Skeletal muscle cell (primary cell): ENCODE data around the gene PITPNC1.
"Not testable (repeated sequence)": the region's sequence is repeated elsewhere in the genome, so short reads cannot be mapped to it uniquely, and the experiment has no call there.

Source experiments
- DNase-seq: peaks from one replicate; pipeline ENCODE4 v3.0.0-alpha.2; 2010; ENCODE audit warnings: low read depth
- H3K4me3 ChIP-seq: 2 replicates; pipeline ENCODE4 v1.5.1; 2011; ENCODE audit warnings: low read depth, mild to moderate bottlenecking, control low read depth, low read length, moderate library complexity

The PITPNC1 gene

DNA sequence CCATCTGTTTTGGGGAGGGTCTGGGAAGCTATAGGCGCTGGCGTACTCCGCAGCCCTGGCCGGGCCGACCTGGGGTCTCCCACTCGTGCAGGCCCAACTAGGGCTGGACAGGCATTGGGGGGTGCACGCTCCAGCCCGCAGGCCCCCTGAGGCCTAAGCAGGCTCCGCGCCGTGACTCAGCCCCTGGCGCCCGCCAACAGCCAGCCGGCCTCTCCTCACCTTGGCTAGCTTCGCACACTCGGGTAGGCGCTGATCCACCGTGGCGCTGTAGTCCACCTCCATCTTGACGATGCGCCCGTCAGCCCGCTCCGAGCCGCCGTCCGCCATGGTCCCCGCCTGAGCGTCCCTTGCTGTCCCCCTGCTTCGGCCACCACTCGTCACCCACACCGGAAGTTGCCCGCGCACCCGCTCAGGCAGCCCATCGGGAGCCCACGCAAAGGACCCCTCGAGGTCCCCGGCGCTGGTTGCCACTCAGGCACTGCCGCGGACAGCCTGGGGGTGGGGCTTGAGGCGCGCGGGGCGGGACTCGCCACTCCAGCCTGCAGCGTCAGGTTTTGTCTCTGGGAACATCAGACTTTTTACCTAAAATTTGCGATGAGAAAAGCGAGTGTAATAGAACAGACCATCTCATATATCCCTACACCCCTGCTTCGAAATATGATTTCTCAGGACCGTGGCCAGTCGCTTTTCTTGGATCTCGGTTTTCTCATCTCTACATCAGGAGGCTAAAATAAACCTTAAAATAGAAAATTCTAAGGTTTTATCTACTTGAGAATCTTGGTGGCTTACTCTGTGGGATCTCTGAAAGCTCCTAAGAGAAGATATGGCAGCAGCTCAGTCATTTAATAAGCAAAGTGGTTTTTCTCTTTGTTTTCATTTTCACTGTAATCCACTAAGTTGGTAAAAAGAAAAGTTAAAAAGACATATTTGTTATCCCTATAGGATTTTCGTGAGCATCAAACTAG is 10.6 kb upstream of the PITPNC1 start, which contains the start of gene PSMD12:
PSMD12 (minus strand) TSS at position 385 of the 965 bp plus-strand sequence; CDS start at position 327, 58 bp downstream.
- DNase-seq, result peak; percentile 70
- peak within 1 kb of the TSS; percentile 68 for H3K4me3 ChIP-seq

DNA sequence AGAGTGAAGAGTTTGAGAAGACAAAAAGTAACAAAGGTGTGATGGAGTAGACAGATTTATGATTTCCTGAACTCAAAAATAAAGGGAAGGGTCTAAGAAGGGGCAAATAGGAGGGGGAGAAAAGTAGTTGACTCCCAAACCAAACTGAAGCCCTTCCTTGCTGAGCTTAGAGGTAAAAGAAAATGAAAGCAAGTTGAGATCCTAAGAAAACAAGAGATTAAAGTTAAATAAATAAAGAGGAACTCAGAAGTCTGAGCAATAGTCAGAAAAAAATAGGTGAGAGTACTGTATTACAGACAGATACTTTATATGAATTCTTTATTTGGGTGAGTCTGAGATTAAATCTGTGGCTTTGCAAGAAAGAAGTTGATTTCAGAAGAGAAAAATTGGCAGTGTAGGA is 7.4 kb upstream of the PITPNC1 start:
- H3K4me3 ChIP-seq, result no peak overlapping the region
- DNase-seq, result no peak

DNA sequence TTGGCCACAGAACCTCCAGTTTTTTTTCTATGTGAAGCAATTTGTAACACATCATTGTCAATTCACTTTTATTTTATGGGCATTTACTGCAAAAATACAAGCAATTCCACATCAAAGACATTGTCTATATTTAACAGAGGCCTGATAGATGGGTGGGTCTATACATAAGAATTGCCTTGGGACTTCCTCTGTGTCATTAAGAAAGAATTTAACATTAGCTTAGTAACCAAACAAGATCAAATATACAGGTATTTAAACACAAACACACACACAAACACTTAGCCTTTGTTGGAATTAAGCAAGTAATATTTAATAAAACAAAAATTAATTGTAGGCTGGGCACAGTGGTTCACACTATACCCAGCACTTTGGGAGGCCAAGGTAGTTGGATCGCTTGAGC is 4.3 kb upstream of the PITPNC1 start:
- no peak for DNase-seq
- no peak overlapping the region for H3K4me3 ChIP-seq

DNA sequence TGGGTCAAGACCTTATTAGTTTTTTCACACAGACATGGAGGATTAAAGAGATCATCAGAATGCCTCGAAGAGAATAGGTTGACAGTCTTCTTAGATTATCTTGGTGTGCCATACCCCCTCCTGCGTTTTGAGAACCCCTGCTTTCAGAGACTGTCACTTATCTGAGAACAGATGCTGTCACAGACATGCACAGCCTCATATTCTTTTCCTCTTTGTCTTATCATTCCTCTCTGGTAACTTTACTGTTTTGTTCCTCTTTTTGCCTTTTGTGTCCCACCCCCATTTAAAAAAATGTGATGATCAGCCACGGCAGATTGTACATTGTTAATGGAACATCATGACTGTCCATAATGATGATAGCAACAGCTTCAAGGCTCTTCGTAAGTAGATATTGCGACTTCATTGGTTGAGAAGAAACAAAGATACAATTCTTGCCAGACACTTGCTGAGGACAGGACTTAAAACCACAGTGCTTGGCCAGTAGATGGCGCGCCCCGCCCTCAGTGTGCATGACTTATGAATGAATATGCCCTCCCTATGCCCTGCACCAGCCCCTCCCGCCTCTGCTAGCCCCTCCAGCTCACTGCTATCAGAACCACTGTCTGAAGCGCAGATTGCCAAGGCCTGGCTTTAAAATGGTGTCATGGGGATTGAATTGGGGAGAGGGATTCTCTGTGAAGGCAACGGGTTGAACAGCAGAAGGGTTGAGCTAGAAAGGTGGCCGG is 2.6 kb upstream of the PITPNC1 start:
- no peak overlapping the region for H3K4me3 ChIP-seq
- DNase-seq, result peak; percentile 53

DNA sequence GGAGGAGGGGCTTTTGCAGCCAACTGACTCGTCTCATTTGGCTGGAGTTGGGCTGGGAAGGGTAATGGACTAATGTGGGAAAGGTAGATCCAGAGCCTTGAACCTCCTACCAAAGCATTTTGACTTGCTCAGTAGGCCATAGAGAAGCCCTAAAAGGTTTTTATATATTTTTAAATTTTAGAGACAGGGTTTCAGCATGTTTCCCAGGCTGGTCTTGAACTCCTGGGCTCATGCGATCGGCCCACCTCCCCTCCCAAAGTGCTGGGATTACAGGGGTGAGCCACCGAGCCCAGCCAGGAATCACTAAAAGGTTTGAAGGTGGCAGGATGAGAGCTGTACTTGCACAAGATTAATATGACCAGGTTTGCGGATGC is 2.0 kb upstream of the PITPNC1 start:
- no peak overlapping the region for H3K4me3 ChIP-seq
- DNase-seq, result no peak

DNA sequence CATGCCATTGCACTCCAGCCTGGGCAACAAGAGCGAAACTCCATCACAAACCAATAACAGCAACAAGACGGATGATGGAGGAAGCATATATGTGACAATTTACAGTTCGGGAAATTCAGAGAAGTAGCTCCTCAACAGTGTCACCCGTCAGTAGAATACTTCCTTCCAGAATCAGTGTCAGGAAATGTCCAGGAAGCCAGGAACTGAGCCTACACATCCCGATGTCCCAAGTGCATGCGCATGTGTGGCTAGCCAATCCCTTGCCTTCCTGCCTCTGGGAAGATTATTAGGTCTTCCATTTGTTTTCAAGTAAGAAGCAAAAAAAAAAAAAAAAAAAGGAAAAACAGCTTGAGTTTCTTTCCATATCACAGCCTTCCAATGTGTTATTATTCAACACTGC is 1.4 kb upstream of the PITPNC1 start:
- no peak overlapping the region for H3K4me3 ChIP-seq
- no peak for DNase-seq

DNA sequence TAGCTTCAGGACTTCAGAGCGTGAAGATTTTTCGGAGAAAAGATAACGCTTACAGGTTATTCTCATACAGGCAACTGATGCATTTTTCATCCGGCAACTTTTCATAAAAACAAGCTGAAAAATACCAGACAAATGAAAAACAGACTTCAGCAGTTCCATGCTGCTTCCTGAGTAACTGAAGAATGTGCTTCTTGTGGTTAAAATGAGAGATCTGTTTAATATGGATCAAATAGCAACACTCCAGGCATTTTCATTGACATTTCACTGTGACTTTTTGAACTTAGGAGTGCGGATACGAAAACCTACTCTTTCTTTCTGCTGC is 705 bp upstream of the PITPNC1 start:
- peak overlapping the region; percentile 81 for H3K4me3 ChIP-seq
- DNase-seq, result no peak

DNA sequence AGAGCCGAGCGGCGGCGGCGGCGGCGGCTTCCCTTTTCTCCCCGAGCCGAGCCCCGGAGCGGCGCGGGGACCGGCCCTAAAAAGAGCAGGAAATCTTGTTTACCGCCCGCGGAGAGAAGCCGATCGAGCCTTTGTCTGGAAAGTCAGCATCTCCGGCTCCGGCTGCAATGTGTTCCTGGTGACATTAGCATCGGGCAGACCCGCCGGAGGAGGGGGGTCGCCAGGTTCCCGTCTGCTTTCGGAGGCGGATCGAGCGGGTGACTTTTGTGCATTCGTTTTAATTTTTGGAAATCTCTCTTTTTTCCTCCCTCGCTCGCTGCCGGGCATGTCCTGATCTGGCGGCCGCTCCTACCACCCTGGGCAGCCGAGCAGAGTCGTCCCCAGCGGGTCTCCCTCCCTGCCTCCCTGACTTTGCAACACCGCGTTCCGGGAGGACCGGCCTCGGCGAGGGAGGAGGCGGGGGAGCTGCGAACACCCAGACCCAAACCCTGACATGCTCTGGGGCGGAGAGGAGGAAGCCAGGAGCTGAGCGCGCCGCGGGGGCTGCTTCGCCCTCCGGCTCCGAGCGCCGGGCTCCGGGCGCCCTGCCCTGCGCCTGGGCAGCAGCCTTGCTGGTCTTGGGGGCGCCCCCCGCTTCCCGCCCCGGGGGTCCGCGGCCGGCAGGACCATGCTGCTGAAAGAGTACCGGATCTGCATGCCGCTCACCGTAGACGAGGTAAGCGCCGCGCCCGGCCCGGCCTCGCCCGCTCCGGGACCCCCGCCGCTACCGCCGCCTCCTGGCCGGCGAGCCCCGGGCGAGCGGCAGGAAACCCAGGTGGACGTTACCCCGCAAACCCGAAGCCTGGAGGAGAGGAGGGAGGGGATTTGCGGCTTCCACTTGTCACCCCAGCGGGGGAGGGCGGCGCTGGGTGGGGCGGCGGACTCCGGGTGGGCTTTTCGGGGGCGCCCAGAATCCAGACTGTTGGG is 690 bp downstream of the PITPNC1 start:
- no peak for DNase-seq
- peak overlapping the region; percentile 81 for H3K4me3 ChIP-seq

DNA sequence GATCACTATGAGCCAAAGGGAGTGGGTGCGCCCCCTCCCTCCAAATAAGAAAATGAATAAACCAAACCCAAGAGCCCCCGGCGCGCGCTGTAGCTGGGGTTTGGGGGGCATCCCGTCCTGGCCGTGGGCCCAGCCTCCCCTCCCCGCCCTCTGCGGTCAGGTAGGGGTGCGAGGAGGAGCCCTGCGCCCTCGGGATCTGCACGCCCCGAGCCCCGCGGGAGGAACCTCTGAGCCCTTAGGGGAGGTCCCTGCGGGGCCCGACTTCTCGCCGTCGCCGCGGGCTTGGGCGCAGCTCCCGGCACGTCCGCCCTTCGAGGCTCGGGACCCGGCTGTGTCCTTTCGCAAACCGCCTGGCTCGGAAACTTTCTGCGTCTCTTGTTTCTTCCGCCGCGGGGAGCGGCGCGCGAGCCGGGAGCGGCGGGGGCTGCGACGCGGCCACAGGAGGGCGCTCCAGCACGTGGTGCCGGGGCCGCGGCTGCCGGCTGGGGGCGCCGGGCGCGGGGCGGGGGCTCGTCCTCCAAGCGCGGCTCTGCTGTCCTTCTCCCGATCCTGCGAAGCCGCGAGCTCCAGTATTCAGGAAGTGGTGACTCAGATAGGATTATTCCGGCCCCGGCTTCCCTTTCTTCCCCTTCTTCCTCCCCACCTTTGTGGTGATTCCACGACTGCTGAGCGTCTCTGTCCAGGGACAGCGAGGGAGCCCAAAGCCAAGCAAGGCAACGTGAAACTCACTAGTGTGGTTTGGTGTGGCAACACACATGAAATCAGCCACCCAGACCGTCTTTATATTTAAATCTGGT is 1.6 kb downstream of the PITPNC1 start:
- DNase-seq, result no peak
- H3K4me3 ChIP-seq, result peak overlapping the region; percentile 81

DNA sequence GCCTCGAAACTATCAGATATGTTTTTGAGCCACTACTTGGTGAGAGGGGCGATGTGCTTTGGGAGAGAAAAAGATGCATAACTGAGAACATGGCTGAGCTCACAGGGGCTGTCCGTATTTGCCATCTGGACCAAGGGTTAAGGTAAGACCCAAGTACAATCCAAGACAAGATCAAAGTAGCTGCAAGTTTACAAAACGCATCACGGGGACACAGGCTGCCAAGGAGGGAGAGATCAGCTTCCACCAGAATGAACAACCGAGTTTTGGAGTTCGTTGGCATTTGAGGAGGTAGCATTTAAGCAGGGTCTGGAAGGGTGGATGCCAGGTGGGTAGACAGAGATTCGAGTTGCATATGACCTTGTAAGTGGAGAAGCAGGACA is 2.2 kb downstream of the PITPNC1 start:
- DNase-seq, result no peak
- H3K4me3 ChIP-seq, result peak overlapping the region; percentile 81

DNA sequence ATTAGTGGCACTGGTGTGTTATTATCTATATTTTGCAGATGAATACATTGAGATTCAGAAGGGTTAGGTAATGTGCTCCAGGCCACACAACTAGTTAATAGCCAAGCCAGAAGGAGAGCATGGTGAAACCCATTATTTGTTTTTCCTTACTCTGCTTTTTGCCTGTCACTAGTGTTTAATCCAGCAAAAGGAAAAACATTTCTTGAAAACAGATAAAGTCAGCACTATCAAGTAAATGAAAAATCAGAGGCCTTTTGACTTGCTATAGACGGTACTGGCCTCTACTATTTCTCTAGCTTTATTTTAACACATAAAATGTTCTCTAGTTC is 4.8 kb downstream of the PITPNC1 start:
- no peak overlapping the region for H3K4me3 ChIP-seq
- no peak for DNase-seq

DNA sequence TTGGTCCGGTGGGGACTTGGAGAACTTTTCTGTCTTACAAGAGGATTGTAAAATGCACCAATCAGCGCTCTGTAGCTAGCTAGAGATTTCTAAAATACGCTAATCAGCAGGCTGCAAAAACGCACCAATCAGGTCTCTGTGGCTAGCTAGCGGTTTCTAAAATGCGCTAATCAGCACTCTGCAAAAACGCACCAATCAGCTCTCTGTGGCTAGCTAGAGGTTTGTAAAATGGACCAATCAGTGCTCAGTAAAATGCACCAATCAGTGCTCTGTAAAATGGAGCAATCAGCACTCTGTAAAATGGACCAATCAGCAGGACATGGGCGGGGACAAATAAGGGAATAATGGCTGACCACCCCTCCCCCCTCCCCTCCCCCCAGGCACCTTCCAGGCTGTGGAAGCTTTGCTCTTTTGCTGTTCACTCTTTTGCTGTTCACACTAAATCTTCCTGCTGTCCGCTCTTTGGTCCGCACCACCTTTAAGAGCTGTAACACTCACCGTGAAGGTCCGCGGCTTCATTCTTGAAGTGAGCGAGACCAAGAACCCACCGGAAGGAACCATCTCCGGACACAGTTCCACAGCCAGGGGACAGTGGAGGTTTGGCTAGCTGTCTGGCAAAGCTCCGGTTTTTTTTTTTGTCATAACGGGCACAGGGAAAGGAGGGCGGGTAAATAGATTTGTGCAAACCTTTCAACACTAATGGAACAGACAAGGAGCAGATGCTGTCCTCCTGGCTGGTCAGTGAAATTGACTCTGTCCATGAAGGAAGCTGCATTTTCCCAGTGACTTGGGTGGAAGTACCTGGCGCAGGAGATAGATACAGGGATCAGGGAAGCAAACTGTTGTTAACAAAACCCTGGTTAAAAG is 8.3 kb downstream of the PITPNC1 start:
- H3K4me3 ChIP-seq, result no peak overlapping the region
- DNase-seq, result no peak

DNA sequence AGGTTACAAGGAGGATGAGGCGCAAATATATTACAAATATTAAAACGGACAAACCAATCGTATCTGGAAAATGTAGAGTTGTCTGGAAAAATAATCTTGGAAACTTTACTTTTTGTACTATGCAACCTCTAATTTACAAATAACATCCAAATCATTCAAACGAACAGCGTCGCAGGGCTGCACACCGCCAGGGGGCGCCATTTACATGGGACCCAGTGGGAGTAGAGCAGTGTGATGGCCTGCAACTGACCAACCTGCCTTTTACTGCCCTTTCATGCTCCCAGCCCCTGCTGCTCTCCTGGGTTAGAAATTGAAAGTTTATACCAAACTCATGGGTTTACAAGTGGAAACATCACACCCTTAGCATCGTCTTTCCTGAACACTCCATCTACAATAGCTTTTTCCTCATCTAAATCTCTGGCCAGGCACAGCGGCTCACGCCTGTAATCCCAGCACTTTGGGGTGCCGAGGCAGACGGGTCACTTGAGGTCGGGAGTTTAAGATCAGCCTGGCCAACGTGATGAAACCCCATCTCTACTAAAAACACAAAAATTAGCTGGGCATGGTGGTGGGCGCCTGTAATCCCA is 10.0 kb downstream of the PITPNC1 start:
- no peak for DNase-seq

DNA sequence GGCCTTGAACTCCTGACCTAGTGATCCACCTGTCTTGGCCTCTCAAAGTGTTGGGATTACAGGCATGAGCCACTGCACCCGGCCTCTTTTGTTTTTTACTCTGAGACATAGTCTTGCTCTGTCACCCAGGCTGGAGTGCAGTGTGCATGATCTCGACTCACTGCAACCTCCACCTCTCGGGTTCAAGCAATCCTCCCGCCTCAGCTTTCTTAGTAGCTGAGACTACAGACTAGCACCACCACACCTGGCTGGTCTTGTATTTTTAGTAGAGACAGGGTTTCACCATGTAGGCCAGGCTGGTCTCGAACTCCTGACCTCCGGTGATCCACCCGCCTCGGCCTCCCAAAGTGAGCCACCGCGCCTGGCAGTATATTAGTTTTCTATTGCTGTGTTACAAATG is 11.5 kb downstream of the PITPNC1 start:
- H3K4me3 ChIP-seq, DNase-seq: not testable (repeated sequence)

More for the DNA sequence above, 10.0 kb downstream of the PITPNC1 start:
- H3K4me3 ChIP-seq, result no peak overlapping the region

DNA sequence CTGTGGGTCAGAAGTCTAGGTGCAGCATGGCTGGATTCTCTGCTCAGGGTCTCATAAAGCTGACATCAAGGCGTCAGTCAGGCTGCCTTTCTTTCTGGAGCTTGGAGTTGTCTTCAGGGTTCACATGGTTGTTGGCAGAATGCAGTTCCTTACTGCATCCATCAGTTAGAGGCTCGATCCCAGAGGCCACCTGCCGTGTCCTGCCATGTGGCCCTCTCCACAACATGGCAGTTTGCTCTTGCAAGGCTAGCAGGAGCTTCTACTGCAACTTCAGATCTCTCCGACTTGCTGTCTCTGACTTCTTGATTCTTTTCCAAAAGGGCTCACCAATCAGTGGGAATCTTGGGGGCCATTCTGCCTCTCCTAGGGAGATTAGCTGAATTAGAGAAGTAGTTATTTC is 11.9 kb downstream of the PITPNC1 start:
- no peak overlapping the region for H3K4me3 ChIP-seq
- DNase-seq, result no peak

DNA sequence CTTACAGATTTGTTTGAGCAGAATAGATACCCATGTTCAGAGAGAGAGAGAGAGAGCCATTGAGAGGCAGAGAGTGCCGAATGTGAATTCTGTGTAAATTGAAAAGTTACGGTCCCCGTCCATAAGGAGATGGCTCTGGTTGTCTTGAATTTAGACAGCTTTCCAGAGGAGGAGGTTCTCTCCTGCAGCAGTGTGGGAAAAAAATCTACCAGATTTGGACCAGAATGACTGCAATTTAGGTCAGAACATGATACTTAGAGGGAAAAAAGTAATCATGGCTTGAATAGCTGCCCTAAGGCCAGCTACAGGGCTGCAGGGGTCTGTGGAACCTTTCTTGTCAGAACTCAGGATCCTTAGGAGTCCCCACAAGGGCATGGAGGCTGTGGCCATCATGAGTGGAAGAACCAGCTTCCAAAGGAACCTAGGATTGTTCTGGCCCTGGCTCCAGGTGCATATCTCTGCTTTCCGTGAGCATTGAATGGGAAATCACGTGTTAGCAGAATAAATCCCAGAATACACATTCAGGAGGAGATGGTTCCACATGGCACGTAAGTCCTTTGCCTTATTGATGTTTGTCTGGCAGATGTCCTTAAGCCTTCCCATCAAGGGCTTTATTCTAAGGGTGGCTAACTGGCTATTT is 13.0 kb downstream of the PITPNC1 start:
- no peak overlapping the region for H3K4me3 ChIP-seq
- no peak for DNase-seq

DNA sequence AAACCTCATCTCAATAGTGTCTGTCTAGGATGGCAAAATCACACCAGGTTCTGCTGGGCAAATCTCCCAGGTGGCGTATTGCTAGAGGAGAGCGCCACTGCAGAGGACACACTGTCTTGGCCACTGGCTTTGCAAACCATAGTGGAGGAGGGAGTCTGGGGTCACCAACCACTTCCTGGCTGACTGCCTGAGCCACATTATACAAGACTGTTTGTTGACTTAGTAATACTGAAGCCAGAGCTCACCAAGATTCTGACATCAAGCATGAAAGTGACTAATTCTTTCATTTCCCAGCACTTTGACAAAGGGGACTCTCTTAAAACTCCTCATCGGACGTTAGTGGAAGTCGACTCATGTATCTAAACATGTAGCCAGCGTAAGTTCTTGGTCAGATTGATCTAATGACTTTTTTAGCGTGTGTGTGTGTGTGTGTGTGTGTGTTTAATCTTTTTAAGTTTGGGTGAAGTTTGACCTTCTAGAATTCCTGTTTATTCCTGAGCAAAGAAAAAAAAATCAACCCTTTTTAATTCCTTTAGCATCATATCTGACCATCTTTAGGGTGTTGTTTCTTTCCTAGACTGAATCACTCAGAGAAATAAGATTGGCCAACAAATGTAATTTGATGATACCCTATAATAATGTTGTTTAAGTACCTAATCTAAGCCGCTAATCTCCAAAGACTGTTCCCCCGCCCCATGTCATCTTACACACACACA is 13.7 kb downstream of the PITPNC1 start:
- no peak overlapping the region for H3K4me3 ChIP-seq
- DNase-seq, result peak; percentile 94
